K562 (cell line): Measurements from ENCODE around the gene GRM5. TPM values are rescaled to one million over a fixed set of nuclear protein-coding genes. Genes with fewer than 3 reads are reported as not detected.

Source experiments
- ATAC-seq: fragments of 200-7000 bp; cut with Tn5 transposase; 3 replicates; pipeline ENCODE4 v1.9.1; 2020; ENCODE audit warnings: moderate library complexity
- BruUV-seq: library from RNA; stranded (reverse); fragments of 400-500 nt; replicated peaks from 2 replicates; lab custom pipeline; 2021; lab: Mats Ljungman, UMichigan
- CTCF ChIA-PET: fragments of 300-600 bp; formaldehyde crosslinking; extraction: SDS; loops from one replicate; lab custom pipeline; 2021; ENCODE audit warnings: low intra/inter-chr PET ratio; lab: Yijun Ruan, JAX
- POLR2A ChIA-PET: fragments of 300-600, 350-650 bp; sonication (Branson Sonifier 250); formaldehyde crosslinking; extraction: SDS; loops from one replicate; lab custom pipeline; 2021; ENCODE audit warnings: antibody characterized with exemption, inconsistent platforms; lab: Yijun Ruan, JAX
- DNase-seq, 4 experiments: peaks; one replicate each; pipeline versions ENCODE4 v3.0.0 to v3.0.0-alpha.2; 2011 to 2018; ENCODE audit warnings: low spot score in 3 of 4, mixed read lengths in 3 of 4; ENCODE audit errors: extremely low read depth in 1 of 4
- FAIRE-seq: peaks from 2 replicates; lab custom pipeline; 2011; peaks lifted over from hg19 to GRCh38; lab: Jason Lieb, UNC
- H2AFZ ChIP-seq: 2 replicates; pipeline ENCODE4 v1.6.0; 2011; ENCODE audit warnings: low read depth, low read length, control low read depth, inconsistent platforms
- H3K27ac ChIP-seq: fragments of 200-600 bp; 3 replicates; pipeline ENCODE4 v1.8.0; 2011; ENCODE audit warnings: low read depth, mild to moderate bottlenecking, control low read depth, inconsistent platforms, low read length, moderate library complexity, mixed read lengths; ENCODE audit errors: extremely low read depth
- H3K27me3 ChIP-seq, 2 experiments: fragments of 300-600 bp in 1 of 2; 2 replicates in 1 of 2; 3 replicates in 1 of 2; pipeline versions ENCODE4 v1.6.0 to v1.8.0; 2011; ENCODE audit warnings: inconsistent platforms in 2 of 2, low read length in 2 of 2, mild to moderate bottlenecking in 1 of 2, mixed read lengths in 1 of 2, moderate library complexity in 1 of 2; ENCODE audit not compliant: control insufficient read depth in 2 of 2, insufficient read depth in 2 of 2
- H3K36me3 ChIP-seq: fragments of 300-600 bp; 3 replicates; pipeline ENCODE4 v1.8.0; 2011; ENCODE audit warnings: mild to moderate bottlenecking, low read length, inconsistent platforms; ENCODE audit not compliant: control insufficient read depth, insufficient read depth
- H3K4me1 ChIP-seq, 2 experiments: fragments of 200-600 bp in 1 of 2; replicated peaks in 1 of 2; 2 replicates in 1 of 2; 3 replicates in 1 of 2; pipeline versions ENCODE4 v1.5.1 to v1.8.0; 2011; ENCODE audit warnings: inconsistent platforms in 2 of 2, low read length in 2 of 2, mild to moderate bottlenecking in 1 of 2, mixed read lengths in 1 of 2, moderate library complexity in 1 of 2; ENCODE audit not compliant: control insufficient read depth in 2 of 2, insufficient read depth in 2 of 2
- H3K4me2 ChIP-seq: 2 replicates; pipeline ENCODE4 v1.6.1; 2011; ENCODE audit warnings: low read length, control low read depth, inconsistent platforms, mixed read lengths; ENCODE audit not compliant: insufficient read depth
- H3K4me3 ChIP-seq: fragments of 200-600 bp; sonication (generic), shearing (Covaris generic); 2 replicates; pipeline ENCODE4 v1.5.1; 2016; ENCODE audit warnings: control low read depth, inconsistent platforms
- H3K79me2 ChIP-seq: fragments of 200-600 bp; 3 replicates; pipeline ENCODE4 v1.8.0; 2011; ENCODE audit warnings: low read length, inconsistent platforms; ENCODE audit not compliant: control insufficient read depth, insufficient read depth
- H3K9ac ChIP-seq, 2 experiments: 2 replicates each; pipeline versions ENCODE4 v1.6.0 to v1.6.1; 2011; ENCODE audit warnings: low read depth in 2 of 2, low read length in 2 of 2, control low read depth in 1 of 2, inconsistent platforms in 1 of 2, mild to moderate bottlenecking in 1 of 2, mixed read lengths in 1 of 2; ENCODE audit not compliant: insufficient read depth in 1 of 2
- H3K9me1 ChIP-seq: one replicate; pipeline ENCODE4 v1.6.0; 2011; ENCODE audit warnings: inconsistent platforms, mild to moderate bottlenecking, low read length, moderate library complexity; ENCODE audit not compliant: control insufficient read depth, insufficient read depth
- H3K9me3 ChIP-seq: replicated peaks from 2 replicates; pipeline ENCODE4 v1.5.1; 2011; ENCODE audit warnings: low read depth, low read length, inconsistent platforms; ENCODE audit not compliant: control insufficient read depth, insufficient read depth
- H4K20me1 ChIP-seq: replicated peaks from 2 replicates; pipeline ENCODE4 v1.6.1; 2011; ENCODE audit warnings: low read length, inconsistent platforms, mixed read lengths; ENCODE audit not compliant: control insufficient read depth, insufficient read depth
- CEBPG ChIP-seq, 3 experiments: fragments of 200-800 bp in 1 of 3; sonication (Bioruptor generic) in 1 of 3; sonication (generic) in 1 of 3; formaldehyde crosslinking in 1 of 3; IDR thresholded peaks in 2 of 3; conservative IDR thresholded peaks in 1 of 3; 2 replicates each; pipeline versions ENCODE4 v1.6.1 to v1.8.0; 2016 to 2022; ENCODE audit warnings: missing compliant biosample characterization in 2 of 3, missing genetic modification characterization in 2 of 3, mild to moderate bottlenecking in 1 of 3, missing genetic modification reagents in 1 of 3
- EGR1 ChIP-seq: fragments of 450-650 bp; conservative IDR thresholded peaks from 2 replicates; pipeline ENCODE4 v1.6.1; 2017; ENCODE audit warnings: mild to moderate bottlenecking
- FOXJ2 ChIP-seq: fragments of 200-800 bp; sonication (Bioruptor generic); IDR thresholded peaks from 2 replicates; pipeline ENCODE4 v1.6.1; 2016; ENCODE audit warnings: missing genetic modification characterization, missing compliant biosample characterization
- NR2C2 ChIP-seq, 2 experiments: fragments of 200-800 bp in 1 of 2; sonication (Bioruptor generic) in 1 of 2; sonication (generic) in 1 of 2; formaldehyde crosslinking in 1 of 2; IDR thresholded peaks; 2 replicates each; pipeline versions ENCODE4 v1.6.1 to v1.8.0; 2016 to 2022; ENCODE audit warnings: mild to moderate bottlenecking in 1 of 2, missing compliant biosample characterization in 1 of 2, missing genetic modification characterization in 1 of 2, missing genetic modification reagents in 1 of 2
- WGBS: fragments of 100-300 bp; shearing (Covaris generic); methylation state at CpG from one replicate; pipeline ENCODE4 v1.1.6; 2016; ENCODE audit warnings: low coverage, mixed read lengths; ENCODE audit not compliant: insufficient coverage; ENCODE audit errors: missing lambda C conversion rate; 5-methylcytosine and 5-hydroxymethylcytosine counted together
- in situ Hi-C: fragments of 300-500 bp; cut with MboI; formaldehyde crosslinking; loops from 4 replicates; pipeline ENCODE4 v1.15.0; 2018; ENCODE audit warnings: inconsistent platforms, mixed read lengths
- intact Hi-C: fragments of 100-400 bp; cut with micrococcal nuclease; formaldehyde crosslinking; loops from 2 replicates; pipeline ENCODE4 v1.14.2; 2022
- polyA plus RNA-seq, 8 experiments: library from polyadenylated mRNA; depleted of rRNA in 4 of 8; stranded (reverse) in 5 of 8; unstranded in 3 of 8; fragments of >200 nt; fragmentation: Nextera tagmentation in 2 of 8; fragmentation: Illumina TruSeq in 1 of 8; extraction: Ambion mirVana in 2 of 8; extraction: Trizol in 1 of 8; gene quantifications; 2 replicates each; pipeline versions ENCODE4 v1.2.1 to v1.2.3, GENCODE V29; 2011 to 2014; ENCODE audit warnings: inconsistent platforms in 1 of 8, missing spikeins in 1 of 8
- total RNA-seq, 7 experiments: library from RNA; depleted of rRNA in 6 of 7; stranded (reverse); fragments of >200 nt in 6 of 7; fragmentation: Illumina TruSeq in 2 of 7; extraction: Trizol in 2 of 7; gene quantifications; 2 replicates each; pipeline versions ENCODE4 v1.2.1 to v1.2.3, GENCODE V29; 2011 to 2021; ENCODE audit warnings: low replicate concordance in 1 of 7

The GRM5 gene
- total and polyA plus RNA-seq, 9 of the 15 experiments (the other 6 are each of a cell fraction or from before 2014, with no cell fraction given) = not detected

DNA sequence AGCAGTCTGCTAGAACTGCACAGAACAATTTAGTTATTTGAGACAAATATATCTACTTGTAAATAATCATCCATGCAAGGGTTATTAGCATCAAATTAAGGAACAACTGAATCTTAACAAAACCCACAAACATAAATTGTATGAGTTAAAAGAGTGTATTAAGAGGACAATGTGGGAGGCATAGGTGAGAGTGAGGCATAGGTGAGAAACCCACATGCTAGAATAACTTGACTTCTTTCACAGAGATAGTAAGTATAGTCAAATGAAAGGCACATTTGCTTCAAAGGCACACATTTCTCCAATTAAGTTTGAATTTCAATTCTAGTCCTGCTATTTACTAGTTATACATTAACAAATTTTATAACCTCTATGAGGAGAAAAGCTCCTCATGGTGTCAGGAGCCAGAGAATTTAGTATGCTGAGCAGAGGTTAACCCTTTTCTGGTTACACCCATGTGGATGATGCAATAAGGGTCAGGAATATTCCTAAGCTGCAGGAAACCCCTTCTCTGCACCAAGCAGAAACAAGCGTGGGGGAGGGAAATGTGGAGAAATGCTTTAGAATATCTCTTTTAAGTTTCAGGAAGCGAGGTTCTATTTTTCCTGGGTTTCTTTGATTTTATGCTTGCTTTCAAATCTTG is 264.2 kb downstream of the GRM5 start:
- ATAC-seq = no peak
- ChIA-PET CTCF (no interaction called here), POLR2A (no interaction called here)
- H3K9me1 ChIP-seq = no peaks in the 10 kb centered on the region
- no peaks in the 10 kb centered on the region for H3K36me3 ChIP-seq
- H4K20me1 ChIP-seq = no peaks in the 10 kb centered on the region
- no peak overlapping the region for H3K4me2 ChIP-seq
- H2AFZ ChIP-seq = no peak overlapping the region
- H3K9ac ChIP-seq = no peak overlapping the region
- in situ Hi-C loops = no loop called here
- TF ChIP-seq NR2C2 (CRISPR knock-in tag; IDR thresholded peaks at IDR 0.05) = no peak
- TF ChIP-seq NR2C2 (tag; IDR thresholded peaks at IDR 0.05) = no peak
- TF ChIP-seq FOXJ2 = no peak
- no peak for TF ChIP-seq CEBPG (CRISPR knock-in tag; IDR thresholded peaks at IDR 0.05)
- TF ChIP-seq CEBPG (tag; conservative IDR thresholded peaks at IDR 0.05 in 1 of 2, IDR thresholded peaks at IDR 0.05 in 1 of 2) = 0 out of 4 replicates have a peak, but pooled peaks of 1 of the 2 experiments have one; percentile 13
- no peak for TF ChIP-seq EGR1
- intact Hi-C loops = no loop called here
- H3K9me3 ChIP-seq = 0 out of 2 replicates have a peak, but pooled peaks cover 2% of the 10 kb centered on the region
- H3K27ac ChIP-seq = no peak overlapping the region
- 0% methylated on average over 2 of the region's 2 CpGs for WGBS
- FAIRE-seq = no peak
- H3K4me3 ChIP-seq = no peak overlapping the region
- H3K4me1 ChIP-seq = no peaks in the 10 kb centered on the region
- H3K79me2 ChIP-seq = no peaks in the 10 kb centered on the region
- no TSS peak for BruUV-seq
- no peaks in the 10 kb centered on the region for H3K27me3 ChIP-seq
- no peak for DNase-seq
